K562 (cell line): ENCODE measurements around the gene OST4. TPM values are rescaled to one million over a fixed set of nuclear protein-coding genes. Genes with fewer than 3 reads are reported as not detected.
A peak's percentile ranks its signal among the peaks of the same experiment; 100 is the strongest.

ENCODE experiments used
- ARID3A ChIP-seq: IDR thresholded peaks from 2 replicates; pipeline ENCODE4 v1.6.1; 2012; ENCODE audit warnings: low read depth, low read length, improper control_type of control experiment, borderline replicate concordance
- CBX5 ChIP-seq: IDR thresholded peaks from 2 replicates; pipeline ENCODE4 v1.6.1; 2014; ENCODE audit warnings: low read depth, borderline replicate concordance
- CBX8 ChIP-seq: fragments of 200-600 bp; sonication (generic); IDR thresholded peaks from 2 replicates; pipeline ENCODE4 v1.6.1; 2012; ENCODE audit warnings: borderline replicate concordance, mixed run types, low read depth, mild to moderate bottlenecking, moderate library complexity, mixed read lengths, low read length, control low read depth, inconsistent platforms; ENCODE audit not compliant: poor library complexity, severe bottlenecking; ENCODE audit errors: extremely low read depth
- CEBPB ChIP-seq: fragments of 450-650 bp; IDR thresholded peaks from 2 replicates; pipeline ENCODE4 v1.6.1; 2016; ENCODE audit warnings: missing genetic modification characterization, missing compliant biosample characterization
- CHD4 ChIP-seq: fragments of 200-600 bp; sonication (generic); IDR thresholded peaks from 3 replicates; pipeline ENCODE4 v1.6.1; 2012; ENCODE audit warnings: low read depth, mild to moderate bottlenecking, mixed read lengths, low read length, inconsistent platforms; ENCODE audit not compliant: insufficient read depth, insufficient replicate concordance, poor library complexity, severe bottlenecking
- DPF2 ChIP-seq: fragments of 450-650 bp; IDR thresholded peaks from 2 replicates; pipeline ENCODE4 v1.6.1; 2016
- ETS2 ChIP-seq: IDR thresholded peaks from 2 replicates; pipeline ENCODE4 v1.6.1; 2016; ENCODE audit warnings: borderline replicate concordance, missing genetic modification characterization, mild to moderate bottlenecking, moderate library complexity, missing compliant biosample characterization; ENCODE audit not compliant: poor library complexity, severe bottlenecking
- PRDM10 ChIP-seq: fragments of 450-650 bp; IDR thresholded peaks from 2 replicates; pipeline ENCODE4 v1.6.1; 2018; ENCODE audit not compliant: partially characterized antibody
- RB1 ChIP-seq: fragments of 450-650 bp; IDR thresholded peaks from 2 replicates; pipeline ENCODE4 v1.6.1; 2017; ENCODE audit warnings: low read depth, mild to moderate bottlenecking
- SOX6 ChIP-seq: fragments of 450-650 bp; IDR thresholded peaks from 2 replicates; pipeline ENCODE4 v1.6.1; 2014; ENCODE audit warnings: mild to moderate bottlenecking
- USF1 ChIP-seq: sonication (generic); formaldehyde crosslinking; IDR thresholded peaks from 2 replicates; pipeline ENCODE4 v1.9.0; 2022; ENCODE audit warnings: mild to moderate bottlenecking, missing genetic modification reagents
- YY1 ChIP-seq, 3 experiments: IDR thresholded peaks; 2 replicates each; pipeline ENCODE4 v1.6.1; 2011; ENCODE audit warnings: low read length in 2 of 3, mild to moderate bottlenecking in 2 of 3, moderate library complexity in 2 of 3, borderline replicate concordance in 1 of 3, control low read depth in 1 of 3, low read depth in 1 of 3; ENCODE audit not compliant: insufficient read depth in 3 of 3, insufficient replicate concordance in 2 of 3, control insufficient read depth in 1 of 3, insufficient read length in 1 of 3; ENCODE audit errors: extremely low read depth in 1 of 3
- ZNF445 ChIP-seq: fragments of 250-450 bp; sonication (Bioruptor Pico); IDR thresholded peaks from 2 replicates; pipeline ENCODE4 v1.4.0; 2020; ENCODE audit warnings: low read depth, mild to moderate bottlenecking, moderate library complexity
- polyA plus RNA-seq, 8 experiments: library from polyadenylated mRNA; depleted of rRNA in 4 of 8; stranded (reverse) in 5 of 8; unstranded in 3 of 8; fragments of >200 nt; fragmentation: Nextera tagmentation in 2 of 8; fragmentation: Illumina TruSeq in 1 of 8; extraction: Ambion mirVana in 2 of 8; extraction: Trizol in 1 of 8; gene quantifications; 2 replicates each; pipeline versions ENCODE4 v1.2.1 to v1.2.3, GENCODE V29; 2011 to 2014; ENCODE audit warnings: inconsistent platforms in 1 of 8, missing spikeins in 1 of 8
- total RNA-seq, 7 experiments: library from RNA; depleted of rRNA in 6 of 7; stranded (reverse); fragments of >200 nt in 6 of 7; fragmentation: Illumina TruSeq in 2 of 7; extraction: Trizol in 2 of 7; gene quantifications; 2 replicates each; pipeline versions ENCODE4 v1.2.1 to v1.2.3, GENCODE V29; 2011 to 2021; ENCODE audit warnings: low replicate concordance in 1 of 7
- TF ChIP-seq, protein P1 (sequence below): sonication (generic); formaldehyde crosslinking; IDR thresholded peaks from 2 replicates; pipeline ENCODE4 v1.8.1; 2023; ENCODE audit warnings: missing genetic modification reagents, mild to moderate bottlenecking, borderline replicate concordance

Gene OST4
- total and polyA plus RNA-seq, 9 of the 15 experiments (the other 6 are each of a cell fraction or from before 2014, with no cell fraction given) = 186 to 1,155 (median 355) TPM

GRCh38 chr2:27086090-27086723 lies 14.8 kb upstream of the OST4 start (continued):
- TF ChIP-seq USF1 (CRISPR knock-in tag) (peak; percentile 84), CBX8 (no peak), ARID3A (no peak), ZNF445 (CRISPR knock-in tag) (no peak), RB1 (peak; percentile 100), CHD4 (no peak), YY1 (IDR thresholded peaks at IDR 0.05; ENCODE audit: borderline replicate concordance in 1 of 3, control insufficient read depth in 1 of 3, extremely low read depth in 1 of 3, insufficient read depth in 3 of 3, insufficient read length in 1 of 3, insufficient replicate concordance in 2 of 3, low read depth in 1 of 3, low read length in 2 of 3) (peak in 2 of 3 experiments; percentile 59 to 77), PRDM10 (no peak), CBX5 (no peak), DPF2 (no peak), SOX6 (0 out of 2 replicates have a peak, but pooled peaks have one; percentile 49), ETS2 (tag) (no peak), CEBPB (no peak)
- TF ChIP-seq, protein P1, sequence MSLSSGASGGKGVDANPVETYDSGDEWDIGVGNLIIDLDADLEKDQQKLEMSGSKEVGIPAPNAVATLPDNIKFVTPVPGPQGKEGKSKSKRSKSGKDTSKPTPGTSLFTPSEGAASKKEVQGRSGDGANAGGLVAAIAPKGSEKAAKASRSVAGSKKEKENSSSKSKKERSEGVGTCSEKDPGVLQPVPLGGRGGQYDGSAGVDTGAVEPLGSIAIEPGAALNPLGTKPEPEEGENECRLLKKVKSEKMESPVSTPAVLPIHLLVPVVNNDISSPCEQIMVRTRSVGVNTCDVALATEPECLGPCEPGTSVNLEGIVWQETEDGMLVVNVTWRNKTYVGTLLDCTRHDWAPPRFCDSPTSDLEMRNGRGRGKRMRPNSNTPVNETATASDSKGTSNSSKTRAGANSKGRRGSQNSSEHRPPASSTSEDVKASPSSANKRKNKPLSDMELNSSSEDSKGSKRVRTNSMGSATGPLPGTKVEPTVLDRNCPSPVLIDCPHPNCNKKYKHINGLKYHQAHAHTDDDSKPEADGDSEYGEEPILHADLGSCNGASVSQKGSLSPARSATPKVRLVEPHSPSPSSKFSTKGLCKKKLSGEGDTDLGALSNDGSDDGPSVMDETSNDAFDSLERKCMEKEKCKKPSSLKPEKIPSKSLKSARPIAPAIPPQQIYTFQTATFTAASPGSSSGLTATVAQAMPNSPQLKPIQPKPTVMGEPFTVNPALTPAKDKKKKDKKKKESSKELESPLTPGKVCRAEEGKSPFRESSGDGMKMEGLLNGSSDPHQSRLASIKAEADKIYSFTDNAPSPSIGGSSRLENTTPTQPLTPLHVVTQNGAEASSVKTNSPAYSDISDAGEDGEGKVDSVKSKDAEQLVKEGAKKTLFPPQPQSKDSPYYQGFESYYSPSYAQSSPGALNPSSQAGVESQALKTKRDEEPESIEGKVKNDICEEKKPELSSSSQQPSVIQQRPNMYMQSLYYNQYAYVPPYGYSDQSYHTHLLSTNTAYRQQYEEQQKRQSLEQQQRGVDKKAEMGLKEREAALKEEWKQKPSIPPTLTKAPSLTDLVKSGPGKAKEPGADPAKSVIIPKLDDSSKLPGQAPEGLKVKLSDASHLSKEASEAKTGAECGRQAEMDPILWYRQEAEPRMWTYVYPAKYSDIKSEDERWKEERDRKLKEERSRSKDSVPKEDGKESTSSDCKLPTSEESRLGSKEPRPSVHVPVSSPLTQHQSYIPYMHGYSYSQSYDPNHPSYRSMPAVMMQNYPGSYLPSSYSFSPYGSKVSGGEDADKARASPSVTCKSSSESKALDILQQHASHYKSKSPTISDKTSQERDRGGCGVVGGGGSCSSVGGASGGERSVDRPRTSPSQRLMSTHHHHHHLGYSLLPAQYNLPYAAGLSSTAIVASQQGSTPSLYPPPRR = 0 out of 2 replicates have a peak, but pooled peaks have one; percentile 22
